GM19395 (cell line): ENCODE results near the gene HLA-DMA.
"Not testable (repeated sequence)": the region's sequence is repeated elsewhere in the genome, so short reads cannot be mapped to it uniquely, and the experiment has no call there.

Experiments
- ATAC-seq: cut with Tn5 transposase; IDR thresholded peaks from one replicate; pipeline ENCODE4 v1.9.1; 2021; ENCODE audit warnings: mild to moderate bottlenecking, moderate library complexity; ENCODE audit not compliant: unreplicated experiment

HLA-DMA gene

GRCh38 chr6:32954986-32955802 lies 2.3 kb upstream of the HLA-DMA start:
- no peak for ATAC-seq

GRCh38 chr6:32954267-32954666 lies 1.4 kb upstream of the HLA-DMA start:
- no peak for ATAC-seq

- no peak for ATAC-seq
These were observed 878 bp upstream of the HLA-DMA start for GRCh38 chr6:32953775-32954174.

- ATAC-seq = no peak
These were observed 2.4 kb downstream of the HLA-DMA start for GRCh38 chr6:32950449-32950848.

GRCh38 chr6:32950010-32950409 lies 2.9 kb downstream of the HLA-DMA start:
- ATAC-seq = no peak

GRCh38 chr6:32949113-32949512 lies 3.8 kb downstream of the HLA-DMA start:
- no peak for ATAC-seq

- ATAC-seq = no peak
These were observed 5.1 kb downstream of the HLA-DMA start for GRCh38 chr6:32947552-32948465.

- no peak for ATAC-seq
These were observed 6.0 kb downstream of the HLA-DMA start for GRCh38 chr6:32946893-32947292.

- ATAC-seq = no peak
These were observed 6.9 kb downstream of the HLA-DMA start for GRCh38 chr6:32945953-32946352.

GRCh38 chr6:32945108-32945760 lies 7.7 kb downstream of the HLA-DMA start:
- ATAC-seq = no peak

GRCh38 chr6:32943864-32944649 lies 8.8 kb downstream of the HLA-DMA start:
- peak; percentile 45 for ATAC-seq

- not testable (repeated sequence) for ATAC-seq
These were observed 10.3 kb downstream of the HLA-DMA start for GRCh38 chr6:32942555-32943123.

- peak; percentile 63 for ATAC-seq
These were observed 11.6 kb downstream of the HLA-DMA start for GRCh38 chr6:32941214-32941768.

- peak; percentile 64 for ATAC-seq
These were observed 12.2 kb downstream of the HLA-DMA start, which contains the start of gene HLA-DMB for GRCh38 chr6:32940656-32941213. TSS of gene HLA-DMB (minus strand) at chr6:32941028. CDS start at chr6:32940807, 221 bp downstream.

GRCh38 chr6:32938494-32938893 lies 14.4 kb downstream of the HLA-DMA start:
- ATAC-seq = no peak

GRCh38 chr6:32937230-32937633 lies 15.7 kb downstream of the HLA-DMA start:
- ATAC-seq = no peak

- no peak for ATAC-seq
These were observed 16.4 kb downstream of the HLA-DMA start for GRCh38 chr6:32936239-32937152.

- ATAC-seq = no peak
These were observed 17.2 kb downstream of the HLA-DMA start for GRCh38 chr6:32935551-32936238.
